ENCODE results near the gene BNIPL. TPM values are rescaled to one million over a fixed set of nuclear protein-coding genes. Genes with fewer than 3 reads are reported as not detected.

BNIPL gene
- total RNA-seq, 2 experiments from 2014 or later = 0.30 to 0.42 TPM

- no peaks in the 10 kb centered on the region for H3K9me3 Mint-ChIP-seq
- H3K27me3 Mint-ChIP-seq = no peaks in the 10 kb centered on the region
- POLR2A ChIA-PET = interaction anchor here (0.6 to 7.7 kb wide), 17 partner anchors 7 to 897 kb away, joined by 3 to 144 read pairs (median 6); partner anchors contain the start of genes C1orf56, ENSA, GABPB2 and MINDY1
- peaks cover 90% of the 10 kb centered on the region for H3K36me3 Mint-ChIP-seq (ENCODE audit: low read depth)
- H3K4me1 Mint-ChIP-seq (ENCODE audit: low read depth) = peaks cover 72% of the 10 kb centered on the region
- Histone ChIP-seq H3K4me1 (ENCODE audit: insufficient read depth, low read length) (peaks cover 73% of the 10 kb centered on the region), H3K27ac (ENCODE audit: low read depth in 1 of 2, low read length in 2 of 2) (peak overlapping the region; percentile 88 to 93), H3K27me3 (ENCODE audit: control insufficient read depth in 1 of 2, insufficient read depth in 2 of 2, low read length in 2 of 2) (no peaks in the 10 kb centered on the region), H3K9me3 (ENCODE audit: control insufficient read depth in 1 of 2, insufficient read depth in 1 of 2, low read length in 2 of 2) (no peaks in the 10 kb centered on the region), H3K36me3 (ENCODE audit: insufficient read depth, low read length) (peaks cover 64% of the 10 kb centered on the region), H3K4me3 (ENCODE audit: low read length) (peak overlapping the region; percentile 64)
- ATAC-seq (ENCODE audit: poor library complexity) = no peak
- peak in 1 of 14 experiments; percentile 21 for DNase-seq
- CTCF ChIA-PET = interaction anchor here (0.9 to 2.3 kb wide), 3 partner anchors 29 to 44 kb away, joined by 4 to 10 read pairs (median 8); no protein-coding TSS in a partner anchor
- intact Hi-C loops (cut with DNase I, micrococcal nuclease) = no loop called here
- H3K4me3 Mint-ChIP-seq = peak overlapping the region; percentile 97
- no peak for TF ChIP-seq CTCF (IDR thresholded peaks at IDR 0.05)
- H3K27ac Mint-ChIP-seq = peak overlapping the region; percentile 90
Measured at GRCh38 chr1:151055581-151055980, 19.2 kb downstream of the BNIPL start.

GRCh38 chr1:151056149-151056548, 19.8 kb downstream of the BNIPL start:
- no peak for TF ChIP-seq CTCF (IDR thresholded peaks at IDR 0.05)
- peaks cover 73% of the 10 kb centered on the region for H3K4me1 ChIP-seq (ENCODE audit: insufficient read depth, low read length)
- peaks cover 62% of the 10 kb centered on the region for H3K36me3 ChIP-seq (ENCODE audit: insufficient read depth, low read length)
- H3K4me3 ChIP-seq (ENCODE audit: low read length) = peak overlapping the region; percentile 64
- Mint-ChIP-seq H3K36me3 (ENCODE audit: low read depth) (peaks cover 85% of the 10 kb centered on the region), H3K27me3 (no peaks in the 10 kb centered on the region), H3K27ac (peak overlapping the region; percentile 90), H3K9me3 (no peaks in the 10 kb centered on the region), H3K4me1 (ENCODE audit: low read depth) (peaks cover 72% of the 10 kb centered on the region), H3K4me3 (peak overlapping the region; percentile 97)
- CTCF ChIA-PET = interaction anchor here (1.7 to 5.2 kb wide), 4 partner anchors 10 to 44 kb away, joined by 8 to 60 read pairs (median 34); partner anchors contain the start of genes C1orf56 and GABPB2
- H3K27me3 ChIP-seq (ENCODE audit: control insufficient read depth in 1 of 2, insufficient read depth in 2 of 2, low read length in 2 of 2) = no peaks in the 10 kb centered on the region
- intact Hi-C loops (cut with DNase I, micrococcal nuclease) = loop anchor here in 1 of 2 experiments (1.0 to 2.0 kb wide), 2 partner anchors 8 to 47 kb away; partner anchors contain the start of gene PRUNE1
- H3K9me3 ChIP-seq (ENCODE audit: control insufficient read depth in 1 of 2, insufficient read depth in 1 of 2, low read length in 2 of 2) = no peaks in the 10 kb centered on the region
- DNase-seq (peak in 8 of 14 experiments; percentile 15 to 84 (median 40)), ATAC-seq (ENCODE audit: poor library complexity) (peak; percentile 49)
- peak overlapping the region; percentile 88 to 93 for H3K27ac ChIP-seq (ENCODE audit: low read depth in 1 of 2, low read length in 2 of 2)
- POLR2A ChIA-PET = interaction anchor here (0.6 to 7.7 kb wide), 18 partner anchors 7 to 898 kb away, joined by 3 to 144 read pairs (median 5); partner anchors contain the start of genes C1orf56, ENSA, GABPB2 and MINDY1

- H3K4me3 Mint-ChIP-seq = peak overlapping the region; percentile 97
- intact Hi-C loops (cut with DNase I, micrococcal nuclease) = loop anchor here (1.0 to 2.0 kb wide), 3 partner anchors 12 to 34 kb away; partner anchors contain the start of gene GABPB2 (in 2 of the 2)
- H3K36me3 Mint-ChIP-seq (ENCODE audit: low read depth) = peaks cover 59% of the 10 kb centered on the region
- Histone ChIP-seq H3K27me3 (ENCODE audit: control insufficient read depth in 1 of 2, insufficient read depth in 2 of 2, low read length in 2 of 2) (no peaks in the 10 kb centered on the region), H3K27ac (ENCODE audit: low read depth in 1 of 2, low read length in 2 of 2) (peak overlapping the region; percentile 88 to 93), H3K4me1 (ENCODE audit: insufficient read depth, low read length) (peaks cover 48% of the 10 kb centered on the region), H3K9me3 (ENCODE audit: control insufficient read depth in 1 of 2, insufficient read depth in 1 of 2, low read length in 2 of 2) (no peaks in the 10 kb centered on the region), H3K4me3 (ENCODE audit: low read length) (peak overlapping the region; percentile 64), H3K36me3 (ENCODE audit: insufficient read depth, low read length) (peaks cover 36% of the 10 kb centered on the region)
- H3K27me3 Mint-ChIP-seq = no peaks in the 10 kb centered on the region
- ChIA-PET CTCF (interaction anchor here (0.6 to 5.8 kb wide), 10 partner anchors 8 to 46 kb away, joined by 3 to 69 read pairs (median 7); partner anchors contain the start of genes C1orf56 and GABPB2), POLR2A (interaction anchor here (0.6 to 7.7 kb wide), 16 partner anchors 9 to 340 kb away, joined by 3 to 144 read pairs (median 4); partner anchors contain the start of genes C1orf56, CERS2, GABPB2 and MINDY1)
- DNase-seq = peak in 3 of 14 experiments; percentile 14 to 44 (median 36)
- no peak for TF ChIP-seq CTCF (IDR thresholded peaks at IDR 0.05)
- peak overlapping the region; percentile 90 for H3K27ac Mint-ChIP-seq
- no peaks in the 10 kb centered on the region for H3K9me3 Mint-ChIP-seq
- peaks cover 59% of the 10 kb centered on the region for H3K4me1 Mint-ChIP-seq (ENCODE audit: low read depth)
- no peak for ATAC-seq (ENCODE audit: poor library complexity)
Measured at GRCh38 chr1:151058692-151059091, 22.3 kb downstream of the BNIPL start.

Data from CD4-positive, alpha-beta T cell (primary cell).